ENCODE data around the gene ZBED1. TPM values are rescaled to one million over a fixed set of nuclear protein-coding genes. Genes with fewer than 3 reads are reported as not detected.

The ZBED1 gene
- polyA plus RNA-seq, 1 donor from 2014 or later, result 43.2 TPM

DNA sequence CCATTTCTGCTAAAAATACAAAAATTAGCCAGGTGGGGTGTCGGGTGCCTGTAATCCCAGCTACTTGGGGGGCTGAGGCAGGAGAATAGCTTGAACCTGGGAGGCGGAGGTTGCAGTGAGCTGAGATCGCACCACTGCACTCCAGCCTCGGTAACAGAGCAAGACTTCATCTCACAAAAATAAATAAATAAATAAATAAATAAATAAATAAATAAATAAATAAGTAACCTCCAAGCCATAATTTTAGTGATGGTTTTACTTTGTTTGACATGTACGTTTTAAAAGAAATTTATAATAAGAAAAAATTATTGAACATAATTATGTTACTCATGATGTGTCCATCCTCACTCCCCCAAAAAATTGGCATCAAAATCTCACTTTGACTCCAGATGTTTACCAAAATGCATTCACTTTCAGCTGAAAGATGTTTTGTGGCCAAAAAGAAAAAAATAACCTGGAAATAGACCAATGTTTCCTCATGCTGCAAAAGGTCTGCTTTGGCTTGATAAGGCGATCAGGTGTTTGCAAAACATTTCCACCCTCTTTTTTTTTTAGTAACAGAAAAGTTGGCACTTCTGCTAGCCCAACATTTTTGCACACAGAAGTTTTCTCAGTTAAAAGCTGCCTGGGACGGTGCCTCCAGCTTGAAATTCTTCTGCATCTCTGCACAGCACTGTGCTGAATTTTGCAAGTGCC, 42.2 kb upstream of the ZBED1 start:
- no peak overlapping the region for H3K4me2 ChIP-seq (ENCODE audit: low read length)
- H3K27me3 ChIP-seq (ENCODE audit: insufficient read depth, low read depth, low read length), result no peaks in the 10 kb centered on the region
- no peak overlapping the region for H3K4me3 ChIP-seq (ENCODE audit: low read length)
- no peaks in the 10 kb centered on the region for H3K36me3 ChIP-seq (ENCODE audit: insufficient read depth, low read length)
- H2AFZ ChIP-seq (ENCODE audit: low read depth, low read length), result no peak overlapping the region
- H3K9me3 ChIP-seq (ENCODE audit: low read length), result no peaks in the 10 kb centered on the region
- no peak overlapping the region for H3K9ac ChIP-seq (ENCODE audit: low read length)
- no peaks in the 10 kb centered on the region for H4K20me1 ChIP-seq (ENCODE audit: insufficient read depth)
- no peak overlapping the region for H3K27ac ChIP-seq (ENCODE audit: low read length)
- H3F3A ChIP-seq (ENCODE audit: insufficient read depth, low read length, poor library complexity, severe bottlenecking), result no peaks in the 10 kb centered on the region
- TF ChIP-seq, protein P1, sequence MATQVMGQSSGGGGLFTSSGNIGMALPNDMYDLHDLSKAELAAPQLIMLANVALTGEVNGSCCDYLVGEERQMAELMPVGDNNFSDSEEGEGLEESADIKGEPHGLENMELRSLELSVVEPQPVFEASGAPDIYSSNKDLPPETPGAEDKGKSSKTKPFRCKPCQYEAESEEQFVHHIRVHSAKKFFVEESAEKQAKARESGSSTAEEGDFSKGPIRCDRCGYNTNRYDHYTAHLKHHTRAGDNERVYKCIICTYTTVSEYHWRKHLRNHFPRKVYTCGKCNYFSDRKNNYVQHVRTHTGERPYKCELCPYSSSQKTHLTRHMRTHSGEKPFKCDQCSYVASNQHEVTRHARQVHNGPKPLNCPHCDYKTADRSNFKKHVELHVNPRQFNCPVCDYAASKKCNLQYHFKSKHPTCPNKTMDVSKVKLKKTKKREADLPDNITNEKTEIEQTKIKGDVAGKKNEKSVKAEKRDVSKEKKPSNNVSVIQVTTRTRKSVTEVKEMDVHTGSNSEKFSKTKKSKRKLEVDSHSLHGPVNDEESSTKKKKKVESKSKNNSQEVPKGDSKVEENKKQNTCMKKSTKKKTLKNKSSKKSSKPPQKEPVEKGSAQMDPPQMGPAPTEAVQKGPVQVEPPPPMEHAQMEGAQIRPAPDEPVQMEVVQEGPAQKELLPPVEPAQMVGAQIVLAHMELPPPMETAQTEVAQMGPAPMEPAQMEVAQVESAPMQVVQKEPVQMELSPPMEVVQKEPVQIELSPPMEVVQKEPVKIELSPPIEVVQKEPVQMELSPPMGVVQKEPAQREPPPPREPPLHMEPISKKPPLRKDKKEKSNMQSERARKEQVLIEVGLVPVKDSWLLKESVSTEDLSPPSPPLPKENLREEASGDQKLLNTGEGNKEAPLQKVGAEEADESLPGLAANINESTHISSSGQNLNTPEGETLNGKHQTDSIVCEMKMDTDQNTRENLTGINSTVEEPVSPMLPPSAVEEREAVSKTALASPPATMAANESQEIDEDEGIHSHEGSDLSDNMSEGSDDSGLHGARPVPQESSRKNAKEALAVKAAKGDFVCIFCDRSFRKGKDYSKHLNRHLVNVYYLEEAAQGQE (IDR thresholded peaks at IDR 0.05; ENCODE audit: borderline replicate concordance), result no peak
- TF ChIP-seq RAD21 (conservative IDR thresholded peaks at IDR 0.05) (no peak), EZH2 (IDR thresholded peaks at IDR 0.05; ENCODE audit: borderline replicate concordance, insufficient read depth, low read length, poor library complexity, severe bottlenecking) (no peak), SMC3 (conservative IDR thresholded peaks at IDR 0.05; ENCODE audit: poor library complexity) (no peak), MXI1 (conservative IDR thresholded peaks at IDR 0.05; ENCODE audit: poor library complexity, severe bottlenecking) (no peak), TAF1 (IDR thresholded peaks at IDR 0.05; ENCODE audit: low read depth) (no peak), EP300 (conservative IDR thresholded peaks at IDR 0.05; ENCODE audit: poor library complexity, severe bottlenecking) (no peak), POLR2AphosphoS5 (IDR thresholded peaks at IDR 0.05) (no peak)
- TF ChIP-seq, protein P2, sequence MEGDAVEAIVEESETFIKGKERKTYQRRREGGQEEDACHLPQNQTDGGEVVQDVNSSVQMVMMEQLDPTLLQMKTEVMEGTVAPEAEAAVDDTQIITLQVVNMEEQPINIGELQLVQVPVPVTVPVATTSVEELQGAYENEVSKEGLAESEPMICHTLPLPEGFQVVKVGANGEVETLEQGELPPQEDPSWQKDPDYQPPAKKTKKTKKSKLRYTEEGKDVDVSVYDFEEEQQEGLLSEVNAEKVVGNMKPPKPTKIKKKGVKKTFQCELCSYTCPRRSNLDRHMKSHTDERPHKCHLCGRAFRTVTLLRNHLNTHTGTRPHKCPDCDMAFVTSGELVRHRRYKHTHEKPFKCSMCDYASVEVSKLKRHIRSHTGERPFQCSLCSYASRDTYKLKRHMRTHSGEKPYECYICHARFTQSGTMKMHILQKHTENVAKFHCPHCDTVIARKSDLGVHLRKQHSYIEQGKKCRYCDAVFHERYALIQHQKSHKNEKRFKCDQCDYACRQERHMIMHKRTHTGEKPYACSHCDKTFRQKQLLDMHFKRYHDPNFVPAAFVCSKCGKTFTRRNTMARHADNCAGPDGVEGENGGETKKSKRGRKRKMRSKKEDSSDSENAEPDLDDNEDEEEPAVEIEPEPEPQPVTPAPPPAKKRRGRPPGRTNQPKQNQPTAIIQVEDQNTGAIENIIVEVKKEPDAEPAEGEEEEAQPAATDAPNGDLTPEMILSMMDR (IDR thresholded peaks at IDR 0.05; ENCODE audit: poor library complexity, severe bottlenecking), result no peak
- H3K9me2 ChIP-seq (ENCODE audit: insufficient read depth, low read length), result no peaks in the 10 kb centered on the region
- no peaks in the 10 kb centered on the region for H3K79me2 ChIP-seq (replicated peaks; ENCODE audit: insufficient read depth, low read length)

DNA sequence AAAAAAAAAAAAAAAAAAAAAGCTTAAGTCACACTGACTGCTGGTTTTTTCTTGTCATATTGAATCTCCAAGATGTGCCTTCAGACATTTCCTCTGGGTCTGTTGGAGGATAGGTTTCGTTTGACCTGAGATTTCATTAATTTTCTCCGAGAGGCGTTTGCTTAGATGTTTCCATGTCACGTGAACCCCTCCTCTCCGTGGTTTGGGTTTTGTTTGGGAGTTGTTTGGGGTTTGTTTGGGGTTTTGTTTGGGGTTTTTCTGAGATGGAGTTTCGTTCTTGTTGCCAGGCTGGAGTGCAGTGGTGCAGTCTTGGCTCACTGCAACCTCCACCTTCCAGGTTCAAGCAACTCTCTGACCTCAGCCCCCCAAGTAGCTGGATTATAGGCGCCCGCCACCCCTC, 40.8 kb upstream of the ZBED1 start:
- no peak overlapping the region for H3K4me3 ChIP-seq (ENCODE audit: low read length)
- TF ChIP-seq, protein P1 (IDR thresholded peaks at IDR 0.05; ENCODE audit: borderline replicate concordance), result no peak
- TF ChIP-seq MXI1 (conservative IDR thresholded peaks at IDR 0.05; ENCODE audit: poor library complexity, severe bottlenecking), result no peak
- no peak for TF ChIP-seq RAD21 (conservative IDR thresholded peaks at IDR 0.05)
- TF ChIP-seq POLR2AphosphoS5 (IDR thresholded peaks at IDR 0.05), result no peak
- H3K9me3 ChIP-seq (ENCODE audit: low read length), result no peaks in the 10 kb centered on the region
- no peaks in the 10 kb centered on the region for H3K27me3 ChIP-seq (ENCODE audit: insufficient read depth, low read depth, low read length)
- H4K20me1 ChIP-seq (ENCODE audit: insufficient read depth), result no peaks in the 10 kb centered on the region
- H3K36me3 ChIP-seq (ENCODE audit: insufficient read depth, low read length), result no peaks in the 10 kb centered on the region
- H3K9me2 ChIP-seq (ENCODE audit: insufficient read depth, low read length), result no peaks in the 10 kb centered on the region
- no peak overlapping the region for H3K27ac ChIP-seq (ENCODE audit: low read length)
- H3K9ac ChIP-seq (ENCODE audit: low read length), result no peak overlapping the region
- H3K79me2 ChIP-seq (replicated peaks; ENCODE audit: insufficient read depth, low read length), result no peaks in the 10 kb centered on the region
- H3F3A ChIP-seq (ENCODE audit: insufficient read depth, low read length, poor library complexity, severe bottlenecking), result no peaks in the 10 kb centered on the region
- H3K4me2 ChIP-seq (ENCODE audit: low read length), result no peak overlapping the region
- no peak overlapping the region for H2AFZ ChIP-seq (ENCODE audit: low read depth, low read length)

Measured in neural cell (in vitro differentiated cells).